H1 (cell line): ENCODE data around the gene OSBPL5. TPM values are rescaled to one million over a fixed set of nuclear protein-coding genes. Genes with fewer than 3 reads are reported as not detected.

Experiments used
- JUN ChIP-seq: IDR thresholded peaks from 2 replicates; pipeline ENCODE4 v1.6.1; 2011; ENCODE audit warnings: low read depth, mild to moderate bottlenecking, improper control_type of control experiment, low read length
- NANOG ChIP-seq: IDR thresholded peaks from 2 replicates; pipeline ENCODE4 v1.6.1; 2011; ENCODE audit warnings: low read length, low read depth, mild to moderate bottlenecking, inconsistent platforms; ENCODE audit not compliant: insufficient read depth, poor library complexity, severe bottlenecking
- RXRA ChIP-seq: IDR thresholded peaks from 2 replicates; pipeline ENCODE4 v1.6.1; 2011; ENCODE audit warnings: low read depth, mild to moderate bottlenecking, low read length, moderate library complexity; ENCODE audit not compliant: insufficient read depth
- TBP ChIP-seq: IDR thresholded peaks from 2 replicates; pipeline ENCODE4 v1.6.1; 2011; ENCODE audit warnings: low read depth, low read length, improper control_type of control experiment
- polyA plus RNA-seq, 7 experiments: library from polyadenylated mRNA; depleted of rRNA in 3 of 7; stranded (reverse) in 5 of 7; unstranded in 2 of 7; fragments of >200 nt in 5 of 7; fragments of 200-250 nt in 2 of 7; gene quantifications; 1 replicate in 5 of 7; 2 replicates in 1 of 7; 4 replicates in 1 of 7; pipeline versions ENCODE4 v1.2.1 to v1.2.3, GENCODE V29; 2011 to 2013; ENCODE audit warnings: missing spikeins in 2 of 7, mixed read lengths in 2 of 7
- total RNA-seq: library from RNA; stranded (reverse); fragmentation: NEBNext Ultra II Directional; extraction: Animal tissue kit (Norgen Biotek cat#: 25700); gene quantifications from 2 replicates; pipeline ENCODE4 v1.2.1, GENCODE V29; 2021

Gene OSBPL5
- total and polyA plus RNA-seq, 2 of the 8 experiments (the other 6 are each of a cell fraction or from before 2014, with no cell fraction given), result 3.4 to 9.9 TPM

GRCh38 chr11:3176487-3176886 lies 11.4 kb upstream of the OSBPL5 start (continued):
- TF ChIP-seq TBP, result no peak
- TF ChIP-seq JUN, result no peak
- no peak for TF ChIP-seq RXRA
- no peak for TF ChIP-seq NANOG
- TF ChIP-seq, all 59 proteins: peak for 0
